ENCODE measurements around the gene SCG5.

The SCG5 gene

DNA sequence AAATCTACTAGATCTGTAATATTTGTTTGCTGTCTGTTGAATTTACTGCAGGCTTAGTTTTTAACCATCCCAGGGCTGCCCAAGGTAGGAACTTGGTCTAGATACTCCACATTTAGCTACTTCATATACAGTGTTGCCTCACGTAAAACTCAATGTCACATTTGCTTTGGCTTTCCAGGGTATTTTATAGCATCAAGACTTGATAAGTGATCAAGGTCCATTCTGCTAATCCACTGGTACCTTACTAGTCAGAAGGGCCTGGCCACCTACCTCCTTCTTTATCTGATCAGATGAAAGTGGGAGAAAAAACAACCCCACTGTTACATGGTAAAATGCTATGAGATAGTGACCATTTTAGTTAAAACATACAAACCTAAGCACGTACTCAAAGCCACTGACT lies 50.8 kb downstream of the SCG5 start:
- DNase-seq, result no peak

DNA sequence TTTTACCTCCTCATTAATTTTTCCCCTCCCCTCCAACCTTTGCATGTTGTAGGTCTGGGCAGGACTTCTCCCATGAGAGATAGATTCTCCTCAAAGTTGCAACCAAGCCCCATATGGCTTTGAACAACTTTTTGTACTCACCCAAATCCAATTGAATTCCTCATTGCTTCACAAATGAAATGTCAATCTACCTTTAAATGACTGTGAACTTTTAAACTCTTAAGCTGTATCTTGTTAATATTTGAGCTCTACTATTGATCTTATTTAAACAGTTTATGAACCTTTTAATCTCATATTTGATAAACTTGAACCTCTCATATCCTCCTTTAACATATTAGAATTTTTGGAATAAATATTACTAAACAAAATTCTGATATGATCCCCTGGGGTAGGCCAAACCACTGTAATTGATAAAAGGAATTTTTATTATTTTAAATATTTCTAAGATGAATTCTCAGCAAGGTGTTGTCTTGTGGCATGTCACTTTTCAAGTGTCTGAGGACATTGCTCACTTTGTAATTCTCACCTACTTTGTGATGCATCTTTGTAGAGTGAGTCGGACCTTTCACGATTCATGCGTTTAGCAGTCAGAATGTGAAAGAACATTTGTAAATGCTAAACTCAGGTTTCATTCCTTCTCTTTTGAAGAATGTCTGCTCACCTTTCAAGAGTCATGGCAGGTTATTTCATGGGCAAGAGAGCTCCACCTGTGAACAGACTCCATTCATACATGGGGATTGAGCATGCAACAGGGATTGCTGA lies 52.9 kb downstream of the SCG5 start:
- no peak for DNase-seq

DNA sequence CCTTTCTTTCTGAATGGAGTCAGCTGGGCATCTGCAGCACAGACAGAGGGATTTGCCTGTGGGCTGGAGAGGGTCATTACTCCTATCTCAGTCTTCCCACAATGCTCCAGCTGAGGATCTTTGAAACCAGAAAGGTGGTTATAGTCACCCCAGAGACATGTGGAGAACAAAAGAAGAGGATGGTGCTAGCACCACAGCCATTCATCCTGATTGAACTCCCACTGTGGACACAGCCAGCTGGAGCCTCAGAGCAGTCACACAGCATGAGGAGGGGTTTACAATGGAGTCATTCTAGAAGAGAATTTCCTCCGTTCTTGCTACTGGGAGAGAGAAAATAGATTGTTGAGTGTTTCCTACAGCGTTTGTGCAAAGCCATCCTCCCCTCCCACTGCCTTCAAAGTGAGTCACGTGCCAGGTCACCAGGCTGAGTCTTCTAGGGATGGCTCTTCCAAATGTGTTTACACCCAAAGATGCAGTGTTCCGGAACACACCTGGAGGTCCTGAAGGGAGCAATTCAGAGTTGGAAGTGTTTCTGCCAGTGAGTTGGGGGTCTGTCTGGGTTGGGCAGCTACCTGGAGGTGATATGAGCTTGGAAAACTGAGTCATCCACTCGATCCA lies 57.4 kb downstream of the SCG5 start:
- no peak for DNase-seq

DNA sequence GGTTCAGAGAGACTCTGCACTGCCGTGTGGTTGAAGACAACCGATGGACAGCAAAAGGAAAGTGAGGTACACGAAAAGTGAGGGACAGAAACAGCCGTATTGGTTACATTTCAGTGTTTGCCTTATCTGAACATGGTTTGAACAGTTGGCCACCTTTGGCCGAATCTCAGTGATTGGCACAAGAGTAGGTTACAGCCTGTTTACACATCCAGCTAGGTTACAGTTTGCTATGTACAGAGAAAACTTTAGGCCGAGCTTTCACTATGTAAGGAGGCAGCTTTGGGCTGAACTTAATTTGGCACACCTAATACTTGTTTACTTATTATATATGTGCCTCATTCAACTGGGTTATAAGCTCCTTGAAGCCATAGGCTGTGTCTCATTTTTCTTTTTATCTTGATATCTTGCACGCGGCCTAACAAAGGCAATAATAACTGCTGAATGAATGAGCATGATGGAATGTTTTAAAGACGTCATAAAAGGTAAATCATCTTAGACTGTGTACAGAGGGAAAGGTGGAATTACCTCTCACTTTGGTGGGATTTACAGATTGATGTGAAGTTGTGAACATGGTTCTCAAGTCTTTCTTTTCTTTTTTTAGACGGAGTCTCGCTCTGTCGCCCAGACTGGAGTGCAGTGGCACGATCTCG lies 59.1 kb downstream of the SCG5 start:
- DNase-seq, result no peak

DNA sequence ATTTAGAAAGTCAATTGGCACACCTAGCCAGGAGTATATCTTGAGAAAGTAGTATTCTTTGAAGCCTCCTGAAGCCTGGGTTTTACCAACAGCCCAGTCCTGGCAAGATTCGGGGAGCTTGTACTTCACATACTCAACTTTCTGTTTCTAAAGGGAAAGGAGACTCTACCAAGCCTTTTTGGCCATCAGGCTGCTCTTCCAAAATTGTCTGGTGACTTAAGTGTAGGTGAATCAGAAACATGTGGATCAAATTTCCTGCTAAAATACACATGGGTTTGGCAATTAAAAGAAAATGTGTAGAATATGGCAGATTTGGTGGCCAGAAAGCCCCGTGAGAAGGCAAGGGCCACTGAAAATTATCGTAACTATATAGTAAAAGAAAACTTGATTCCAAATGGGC lies 60.4 kb downstream of the SCG5 start:
- DNase-seq, result no peak

DNA sequence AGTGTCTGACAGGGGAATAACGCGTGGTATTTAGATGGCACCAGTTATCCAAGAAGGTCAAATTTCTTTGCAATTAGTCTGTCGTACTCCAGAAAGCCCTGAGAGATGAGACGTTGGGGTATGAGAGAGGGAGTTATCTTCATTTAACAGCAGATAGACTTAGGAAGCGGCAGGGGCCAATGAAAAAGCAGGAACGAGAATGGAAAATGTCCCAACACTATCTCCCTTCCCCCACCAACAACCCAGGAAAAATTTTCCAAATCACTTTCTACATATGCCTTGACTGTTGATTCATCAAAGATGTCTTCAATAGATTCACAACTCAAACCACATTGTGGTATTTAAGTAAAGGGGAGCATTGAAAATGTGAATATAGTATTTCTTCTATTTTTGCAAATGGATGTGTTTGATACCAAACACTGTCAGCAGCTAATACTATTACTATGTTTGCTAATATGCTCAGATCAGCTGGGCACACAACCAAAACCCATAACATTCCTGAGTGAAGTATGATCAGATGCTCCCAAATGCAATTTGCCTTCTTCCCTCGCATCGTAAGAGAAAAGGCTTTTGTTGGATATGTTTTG lies 63.0 kb downstream of the SCG5 start:
- DNase-seq, result no peak

DNA sequence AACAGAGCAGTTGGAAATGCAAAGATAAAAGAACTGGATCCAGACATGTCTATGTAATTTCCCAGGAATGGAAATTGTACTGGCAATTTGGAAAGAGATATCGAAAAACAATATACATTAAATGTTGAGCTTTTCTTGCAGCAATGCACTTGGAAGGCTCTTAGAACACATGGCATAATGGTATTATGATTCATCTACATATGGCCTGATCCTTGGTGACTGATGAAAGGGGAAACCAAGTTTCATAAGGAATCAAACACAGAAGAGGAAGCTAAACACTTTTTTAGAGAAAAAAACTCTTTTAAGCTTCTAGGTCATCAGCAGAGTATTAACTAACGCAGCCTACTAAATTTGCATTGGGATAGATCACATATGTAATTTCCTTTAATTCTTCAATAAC lies 63.9 kb downstream of the SCG5 start:
- DNase-seq, result no peak

DNA sequence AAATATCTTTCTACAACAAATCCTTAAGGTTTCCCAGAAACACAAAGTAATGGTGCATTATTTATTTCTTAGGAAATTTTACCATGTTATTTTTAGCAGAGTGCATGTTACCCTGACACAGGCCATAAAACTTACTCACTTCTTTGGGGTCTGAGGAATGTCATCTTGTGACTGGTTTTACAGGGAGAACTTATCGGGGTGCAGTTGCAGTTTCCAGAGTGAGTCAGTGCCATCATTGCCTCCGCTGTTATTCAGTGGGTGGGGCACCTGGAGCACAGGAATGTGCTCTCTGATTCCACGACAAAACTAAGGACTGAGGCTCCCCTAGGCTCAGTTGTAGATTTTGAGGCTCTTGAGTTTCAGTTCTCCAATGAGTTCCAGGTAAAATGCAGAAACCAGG lies 65.2 kb downstream of the SCG5 start:
- no peak for DNase-seq

DNA sequence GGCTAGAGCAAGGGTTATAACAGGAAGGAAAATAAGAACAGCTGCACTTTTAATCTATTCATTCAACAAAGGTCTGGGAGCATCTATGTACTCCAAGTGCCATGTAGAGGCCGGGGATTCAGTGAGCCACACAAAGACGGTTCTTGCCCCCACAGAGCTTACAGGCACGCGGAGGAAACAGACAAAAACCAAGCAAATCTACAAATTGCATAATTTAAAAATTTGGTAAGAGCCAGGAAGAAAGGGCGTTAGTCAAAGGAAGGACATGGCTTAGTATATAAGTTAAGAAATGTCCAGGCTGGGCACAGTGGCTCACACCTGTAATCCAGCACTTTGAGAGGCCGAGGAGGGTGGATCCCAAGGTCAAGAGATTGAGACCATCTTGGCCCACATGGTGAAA lies 65.9 kb downstream of the SCG5 start:
- DNase-seq, result no peak

DNA sequence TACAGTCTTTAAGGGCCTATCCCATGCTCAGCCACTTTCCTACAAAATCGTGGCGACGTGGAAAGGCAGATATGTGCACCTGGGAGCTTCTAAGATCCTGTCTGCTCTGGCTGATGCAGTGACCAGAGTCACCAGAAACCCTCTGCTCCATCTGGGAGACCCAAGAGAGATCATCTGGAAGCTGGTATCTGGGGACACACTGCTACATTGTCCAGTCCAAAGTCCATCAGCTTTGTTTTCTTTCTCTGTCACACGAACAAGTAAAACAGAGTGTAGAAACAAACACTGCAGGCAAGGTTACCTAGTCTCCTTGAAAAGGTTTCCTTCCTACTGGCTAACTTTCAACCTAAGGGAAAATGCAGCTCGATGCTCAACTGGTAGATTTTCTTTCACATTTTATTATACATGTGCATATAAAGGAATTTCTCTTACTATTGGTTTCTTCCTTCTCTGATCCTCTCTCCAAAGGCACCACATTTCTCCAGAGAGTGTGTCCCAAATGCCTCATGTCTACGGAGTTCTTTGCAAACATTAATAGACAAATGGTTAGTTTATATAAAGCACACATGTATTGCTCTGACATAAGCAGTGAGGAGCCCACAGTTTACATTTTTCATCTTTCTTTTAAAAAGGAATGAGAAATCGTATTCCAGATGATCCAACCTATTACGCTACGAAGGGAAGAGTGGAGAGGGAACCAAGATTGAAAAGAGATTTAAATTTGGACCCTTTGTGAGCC lies 68.0 kb downstream of the SCG5 start:
- DNase-seq, result no peak

DNA sequence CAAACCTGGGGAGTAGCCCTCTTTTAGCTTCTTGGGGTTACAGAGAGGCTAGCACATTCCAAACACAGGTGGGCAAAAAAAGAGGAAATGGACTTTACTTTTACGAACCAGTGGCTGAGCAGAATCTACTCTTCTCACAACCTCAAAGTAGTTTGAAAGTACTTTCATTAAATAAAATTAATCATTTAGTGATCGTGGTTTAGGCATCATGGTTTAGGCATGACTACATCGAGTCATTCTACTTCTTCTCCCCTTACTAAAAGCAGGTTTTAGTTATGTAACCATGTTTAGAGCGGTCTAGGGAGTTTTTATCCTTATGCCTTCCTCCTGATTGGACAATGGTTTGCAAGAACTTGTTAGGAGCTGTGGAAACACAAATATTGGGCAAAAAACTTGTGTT lies 73.8 kb downstream of the SCG5 start:
- DNase-seq, result no peak

DNA sequence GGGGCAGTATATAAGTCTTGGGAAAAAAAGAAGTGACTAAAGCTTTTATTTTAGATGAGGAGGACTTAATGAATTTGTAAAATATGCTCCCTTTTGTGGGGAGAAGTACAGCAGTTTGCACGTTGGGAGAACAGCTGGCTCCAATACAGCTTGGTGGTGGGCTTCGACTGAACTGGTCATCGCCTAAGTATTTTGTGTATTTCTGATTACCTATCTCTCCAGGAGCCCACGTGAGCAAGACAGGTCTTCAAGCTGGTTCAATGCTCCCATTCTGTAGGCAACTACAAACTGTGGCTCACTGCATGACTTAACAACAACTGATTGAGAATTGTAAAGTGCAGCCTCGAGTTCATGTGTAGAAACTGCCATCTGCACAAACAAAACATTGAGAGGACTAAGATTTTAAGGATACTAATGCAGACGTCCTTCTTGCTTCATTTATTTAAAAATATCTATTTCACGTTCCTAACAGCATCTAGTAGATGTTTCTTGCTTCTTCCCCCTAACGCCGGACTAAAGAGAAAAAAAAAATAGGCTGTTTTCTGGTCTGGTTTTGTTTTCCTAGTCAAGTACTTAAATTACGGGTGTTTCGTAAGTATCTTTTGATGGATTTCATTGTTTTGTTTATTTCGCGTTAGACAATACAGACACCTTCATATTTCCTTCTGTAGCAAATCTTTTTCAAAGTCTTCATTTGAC lies 74.9 kb downstream of the SCG5 start:
- no peak for DNase-seq

DNA sequence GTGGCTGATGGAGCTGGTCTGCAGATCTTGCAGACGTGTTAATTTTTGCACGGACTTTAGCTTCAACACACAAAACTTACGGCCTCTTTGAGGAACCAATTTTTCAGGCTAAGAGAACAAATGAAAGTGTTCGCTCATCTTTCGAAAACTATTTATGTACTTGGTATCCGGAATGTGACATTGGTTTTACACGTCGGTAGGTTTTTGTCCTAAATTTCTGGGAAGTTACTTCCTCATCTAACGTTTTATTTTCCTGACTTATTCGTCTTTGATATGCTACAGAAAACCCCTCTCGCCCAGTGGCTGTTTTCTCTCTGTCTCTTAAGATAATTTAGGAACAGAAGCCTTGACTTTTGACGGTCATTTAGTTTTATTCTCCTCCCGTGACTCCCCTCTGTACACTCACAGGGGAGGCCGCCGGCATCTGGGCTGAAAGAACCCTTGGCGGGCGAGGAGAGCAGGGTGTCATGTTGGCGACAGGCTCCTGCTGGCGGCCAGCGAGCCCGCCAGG lies 75.5 kb downstream of the SCG5 start:
- DNase-seq, result no peak

DNA sequence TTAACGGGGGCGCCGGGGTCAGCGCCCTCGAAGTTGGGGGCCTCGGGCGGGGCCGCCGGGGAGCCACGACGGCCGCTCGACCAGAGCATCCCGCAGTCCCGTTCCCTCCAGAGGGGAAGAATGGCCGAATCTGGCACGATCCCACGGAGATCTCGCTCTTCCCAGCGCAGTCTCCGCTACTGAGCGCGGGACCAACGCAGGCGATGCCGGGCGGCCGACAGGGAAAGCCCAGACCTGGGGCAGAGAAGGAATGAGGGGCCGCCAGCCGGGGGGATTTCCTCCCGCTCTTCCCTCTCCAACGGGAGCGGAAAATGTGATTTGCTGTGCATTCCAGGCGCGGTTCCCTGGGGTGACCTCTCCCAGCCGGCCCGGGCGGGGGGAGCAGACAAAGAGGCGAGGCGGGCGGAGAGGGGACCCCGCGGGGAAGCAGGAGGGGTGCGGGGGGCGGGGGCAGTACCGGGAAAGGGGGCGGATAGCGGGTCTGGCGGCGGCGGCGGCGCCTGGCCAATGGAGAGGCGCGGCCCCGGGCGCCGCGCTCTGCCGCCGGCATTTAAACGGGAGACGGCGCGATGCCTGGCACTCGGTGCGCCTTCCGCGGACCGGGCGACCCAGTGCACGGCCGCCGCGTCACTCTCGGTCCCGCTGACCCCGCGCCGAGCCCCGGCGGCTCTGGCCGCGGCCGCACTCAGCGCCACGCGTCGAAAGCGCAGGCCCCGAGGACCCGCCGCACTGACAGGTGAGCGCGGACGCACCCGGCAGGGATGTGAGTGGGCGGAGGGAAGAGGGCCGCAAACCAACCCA lies 76.1 kb downstream of the SCG5 start, which contains the start of gene GREM1:
TSS of gene GREM1 (plus strand) at position 579 of the 801 bp plus-strand sequence. CDS start 12,687 bp downstream, outside the sequence.
- DNase-seq, result no peak

DNA sequence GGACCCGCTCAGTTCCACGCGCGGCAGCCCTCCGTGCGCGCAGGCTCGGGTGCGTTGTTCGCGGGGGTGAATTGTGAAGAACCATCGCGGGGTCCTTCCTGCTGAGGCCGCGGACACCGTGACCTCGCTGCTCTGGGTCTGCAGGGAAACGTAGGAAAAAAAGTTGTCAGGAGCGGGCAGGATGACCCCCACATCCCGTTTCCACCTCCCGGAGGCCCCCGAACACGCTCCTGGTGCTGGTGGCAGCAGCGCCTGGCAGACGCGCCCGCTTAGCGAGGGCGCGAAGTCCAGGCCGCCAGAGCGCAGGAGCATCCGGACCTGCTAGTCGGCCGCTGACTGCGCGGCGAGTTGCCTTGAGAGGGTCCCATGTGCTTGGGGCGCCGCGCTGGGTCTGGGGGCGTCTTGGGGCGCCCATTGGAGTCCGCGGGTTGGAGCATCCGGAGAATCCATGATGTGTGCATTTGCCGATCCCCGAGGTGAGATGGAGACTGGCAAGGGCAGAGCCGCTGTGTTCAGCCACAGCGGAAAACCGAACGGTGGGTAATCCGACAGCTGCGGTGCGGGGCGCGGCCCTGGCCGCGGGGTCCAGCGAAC lies 76.8 kb downstream of the SCG5 start:
- no peak for DNase-seq

DNA sequence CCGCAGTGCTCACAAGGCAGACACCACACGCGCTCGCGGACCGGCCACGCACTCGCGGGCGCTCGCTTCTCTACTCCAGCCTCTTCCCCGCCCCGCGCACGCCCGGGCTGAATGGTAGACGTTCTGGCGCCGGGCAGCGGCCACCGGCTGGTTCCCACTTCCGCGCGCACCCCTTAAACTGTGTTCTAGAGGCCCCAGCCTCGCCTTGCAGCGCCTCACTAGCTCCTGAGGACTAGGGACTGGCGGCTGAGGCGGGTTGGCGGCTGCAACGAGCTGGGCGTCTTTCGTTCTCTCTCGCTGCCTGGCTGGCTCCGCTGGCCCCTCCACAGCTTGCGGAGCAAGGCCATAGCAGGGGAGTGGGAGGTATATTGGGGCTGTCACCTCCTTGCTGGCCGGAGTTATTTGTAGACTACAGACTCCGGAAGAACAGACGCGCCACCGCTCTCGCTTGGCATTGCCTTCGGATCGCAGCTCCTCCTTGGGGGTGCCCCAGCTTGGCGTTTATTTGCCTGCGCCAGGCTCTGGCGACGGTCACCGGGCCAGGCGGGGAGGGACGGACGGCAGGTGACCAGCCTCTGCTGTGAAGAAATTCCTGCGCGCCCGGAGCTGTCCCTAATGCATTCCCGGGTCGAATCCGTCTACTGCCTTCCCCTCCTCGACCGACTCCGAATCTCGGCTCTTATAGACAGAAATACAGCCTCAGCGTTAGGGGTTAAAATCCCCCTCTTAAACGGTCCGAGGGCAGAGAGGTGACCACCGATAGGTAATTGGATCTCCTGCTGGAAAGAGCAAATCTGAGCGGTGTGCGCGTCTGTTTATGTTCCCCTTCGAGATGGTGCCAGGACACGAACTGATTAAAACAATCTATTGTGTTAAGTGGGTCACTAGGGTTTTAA lies 77.6 kb downstream of the SCG5 start:
- DNase-seq, result no peak

DNA sequence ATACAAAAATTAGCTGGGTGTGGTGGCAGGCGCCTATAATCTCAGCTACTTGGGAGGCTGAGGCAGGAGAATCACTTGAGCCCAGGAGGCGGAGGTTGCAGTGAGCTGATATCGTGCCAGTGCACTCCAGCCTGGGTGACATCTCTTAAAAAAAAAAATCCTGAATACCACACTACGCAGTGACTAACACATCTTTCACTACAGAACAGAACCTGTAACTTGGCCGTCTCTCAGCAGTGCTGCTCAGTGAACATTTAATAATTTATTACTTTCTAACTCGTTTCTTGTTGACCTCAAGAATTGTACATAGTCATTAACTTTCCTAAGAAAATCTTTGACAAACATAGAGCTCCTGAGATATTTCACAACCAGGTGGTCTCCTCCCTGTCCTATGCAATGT lies 80.1 kb downstream of the SCG5 start:
- no peak for DNase-seq

DNA sequence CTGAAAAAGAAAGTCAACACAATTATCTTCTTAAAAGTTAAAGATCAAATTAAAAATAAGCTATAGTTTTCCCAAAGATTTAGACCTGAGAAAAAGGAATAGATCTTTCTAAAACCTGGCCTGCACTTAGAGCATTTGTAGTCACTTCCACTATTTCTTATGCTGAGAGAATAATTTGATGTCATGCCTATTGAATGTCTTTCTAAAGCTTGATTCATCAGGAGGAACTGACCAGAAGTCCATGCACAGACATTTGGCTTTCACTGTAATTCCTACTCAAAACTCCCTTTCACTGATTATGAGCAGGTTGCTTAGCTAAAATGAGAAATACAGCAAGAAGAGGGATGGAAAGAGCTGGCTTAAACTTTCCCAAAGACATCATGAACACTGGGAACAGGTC lies 80.6 kb downstream of the SCG5 start:
- DNase-seq, result no peak

DNA sequence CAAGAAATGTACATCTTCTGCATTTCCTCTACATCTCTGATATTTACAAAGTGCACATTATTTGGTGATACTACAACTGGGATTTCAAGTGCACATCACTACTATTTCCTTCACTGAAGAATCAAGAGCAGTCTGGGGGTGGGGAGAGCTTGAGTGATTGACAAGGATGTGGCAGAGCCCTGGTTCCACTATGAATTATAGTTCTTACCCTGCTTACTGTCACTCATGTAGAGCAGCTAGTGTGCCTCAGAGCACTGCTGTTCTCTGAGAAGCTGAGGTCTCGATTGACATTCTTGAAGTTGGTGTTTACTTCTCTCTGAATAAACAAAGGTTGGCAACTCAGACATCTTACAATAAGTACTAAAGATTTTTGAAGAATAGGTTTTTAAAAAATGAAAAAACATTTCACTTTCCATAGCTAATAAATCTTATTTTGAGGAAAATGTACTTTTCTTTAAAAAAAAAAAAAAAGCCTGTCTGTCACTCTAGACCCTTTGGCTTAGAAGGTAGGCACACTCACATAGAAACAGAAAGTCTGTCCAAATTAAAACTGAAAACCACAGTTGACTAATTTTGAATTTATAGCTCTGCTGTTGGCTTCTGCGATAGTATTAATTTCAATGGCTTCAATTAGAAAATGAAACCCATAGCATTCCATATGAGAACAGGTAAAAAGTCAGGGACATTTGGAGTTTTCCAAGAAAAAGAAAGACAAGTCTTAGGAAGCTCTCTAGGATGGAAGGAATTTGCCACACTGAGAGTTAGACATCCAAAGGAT lies 81.8 kb downstream of the SCG5 start:
- DNase-seq, result no peak
